Heart right ventricle (tissue), 16 donors: Measurements from ENCODE around the gene ZNF772. TPM values are rescaled to one million over a fixed set of nuclear protein-coding genes. Genes with fewer than 3 reads are reported as not detected.

Experiments used
- ATAC-seq, 8 donors: fragments of 200-7000 bp; cut with Tn5 transposase; one replicate each; pipeline ENCODE4 v1.9.1; 2020; ENCODE audit warnings: mild to moderate bottlenecking in 8 of 8, moderate library complexity in 8 of 8, moderate number of reproducible peaks in 1 of 8
- DNase-seq, 2 donors: peaks; one replicate each; pipeline ENCODE4 v3.0.0-alpha.2; 2020
- H3K27ac ChIP-seq, 10 donors: fragments of 200-600 bp; sonication (generic) in 2 of 10; one replicate each; pipeline versions ENCODE4 v1.5.0 to v1.8.0; 2020 to 2022; ENCODE audit warnings: mild to moderate bottlenecking in 3 of 10
- H3K27me3 ChIP-seq, 7 donors: fragments of 200-600 bp; one replicate each; pipeline ENCODE4 v1.8.0; 2021 to 2022; ENCODE audit warnings: mild to moderate bottlenecking in 2 of 7
- H3K36me3 ChIP-seq, 9 donors: fragments of 200-600 bp; sonication (generic) in 1 of 9; one replicate each; pipeline versions ENCODE4 v1.5.0 to v1.8.0; 2020 to 2022; ENCODE audit warnings: mild to moderate bottlenecking in 2 of 9
- H3K4me1 ChIP-seq, 9 donors: fragments of 200-600 bp; sonication (generic) in 1 of 9; one replicate each; pipeline versions ENCODE4 v1.5.0 to v1.8.0; 2020 to 2022; ENCODE audit warnings: mild to moderate bottlenecking in 4 of 9
- H3K4me3 ChIP-seq, 10 donors: fragments of 200-600 bp; sonication (generic) in 2 of 10; one replicate each; pipeline versions ENCODE4 v1.5.0 to v1.8.0; 2020 to 2022; ENCODE audit warnings: mild to moderate bottlenecking in 7 of 10, moderate library complexity in 2 of 10
- H3K9me3 ChIP-seq, 11 donors: fragments of 200-600 bp in 10 of 11; sonication (generic) in 2 of 11; one replicate each; pipeline versions ENCODE4 v1.5.0 to v1.8.0; 2013 to 2022; ENCODE audit warnings: mild to moderate bottlenecking in 2 of 11, control low read depth in 1 of 11, moderate library complexity in 1 of 11
- CTCF ChIP-seq, 9 donors: fragments of 200-600 bp; sonication (generic) in 2 of 9; IDR thresholded peaks; one replicate each; pipeline versions ENCODE4 v1.5.0 to v1.8.0; 2021 to 2022; ENCODE audit warnings: antibody characterized with exemption in 9 of 9, mild to moderate bottlenecking in 5 of 9, moderate library complexity in 1 of 9
- WGBS, 2 donors: extraction: QIAGEN DNeasy Blood & Tissue Kit; methylation state at CpG; one replicate each; pipeline ENCODE4 v1.1.7; 2013; ENCODE audit warnings: inconsistent platforms in 1 of 2; 5-methylcytosine and 5-hydroxymethylcytosine counted together
- intact Hi-C, 10 donors: fragments of 100-400 bp; cut with DNase I; formaldehyde crosslinking; loops; one replicate each; pipeline versions ENCODE4 v1.11.1 to v1.14.2; 2022
- polyA plus RNA-seq, 2 donors: library from polyadenylated mRNA; stranded (reverse); fragments of 200-250 nt; gene quantifications; one replicate each; pipeline ENCODE4 v1.2.3, GENCODE V29; 2013
- total RNA-seq, 10 donors: library from RNA; stranded (reverse); fragmentation: NEBNext Ultra II Directional in 3 of 10; extraction: Animal tissue kit (Norgen Biotek cat#: 25700) in 3 of 10; gene quantifications; one replicate each; pipeline versions ENCODE4 v1.2.1 to v1.2.4, GENCODE V29; 2021 to 2023
- donor health status: Arrhythmogenic right ventricular cardiomyopathy.
- donor health status: ischemic (EF 13 %, LVEDD 7.1; RV severe dilation, severe dysfunction).
- donor health status: healthy with polysubstance abuse.
- donor health status: DM: no; HTN: yes; CAD: no.
- donor health status: DM: no; HTN: no; CAD: no.
- donor health status: ischemic (EF 25% LVEDD 6.9; RV normal size, moderate dysfunction).
- donor health status: ischemic (EF 25% LVEDD 5.7; RV mildly dilated, moderate dysfunction).
- donor health status: healthy.
- donor health status: DM: yes; HTN: yes; CAD: no.
- donor health status: Ischemic cardiomyopathy.
- donor health status: ischemic (EF 35%, LVEDD 5.7; RV mildly dilated, moderate dysfunction).
- donor health status: nonischemic (EF 11% LVEDD 7.7; RV severe dilation, severe dysfunction).
- donor health status: DM: yes; HTN: yes; CAD: no.
- donor health status: PGD.
- donor health status: ischemic (EF 29% LVEDD 5.4; RV normal size, mild dysfunction).
- donor health status: nonischemic (EF 23%, LVEDD 6.1; RV moderate dilation, normal function).

The ZNF772 gene
- total and polyA plus RNA-seq, 12 donors = 2.4 to 27.4 (median 22.9) TPM

DNA sequence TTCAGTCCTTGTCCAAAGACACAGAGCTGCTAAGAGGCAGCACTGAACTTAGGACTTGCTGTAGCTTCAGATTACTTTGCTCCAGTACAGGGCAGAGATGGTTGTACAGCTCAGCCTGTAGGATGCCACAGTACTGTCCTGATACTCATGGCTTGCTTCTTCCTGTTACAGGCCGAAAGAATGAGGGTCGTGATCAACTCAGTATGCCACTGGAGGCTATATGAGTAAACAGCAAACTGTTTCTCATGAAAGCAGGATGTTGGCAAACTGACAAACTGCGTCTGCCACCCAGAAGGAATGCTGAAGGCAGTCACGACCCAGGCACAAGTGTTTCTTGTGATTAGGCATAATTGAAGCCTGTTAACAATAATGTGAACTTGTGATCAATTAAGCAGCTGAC, 39.4 kb downstream of the ZNF772 start:
- WGBS, 2 donors = 57 to 70% methylated on average over 4 of the region's 4 CpGs
- Histone ChIP-seq H3K9me3 (peaks cover 0 to 43% (median 0%) of the 10 kb centered on the region in 11 donors), H3K27ac (no peak overlapping the region), H3K36me3 (peaks cover 0 to 22% (median 0%) of the 10 kb centered on the region in 9 donors), H3K4me3 (no peak overlapping the region), H3K4me1 (peaks cover 8 to 26% (median 16%) of the 10 kb centered on the region in 9 donors), H3K27me3 (no peaks in the 10 kb centered on the region)
- ATAC-seq (no peak), DNase-seq (no peak)
- intact Hi-C loops = loop anchor here in 1 of 10 donors (5.0 kb wide), 1 partner anchor 64 kb away; no protein-coding TSS in a partner anchor
- TF ChIP-seq CTCF (IDR thresholded peaks at IDR 0.05) = no peak

GRCh38 chr19:57436417-57436816, 40.9 kb downstream of the ZNF772 start:
- no peaks in the 10 kb centered on the region for H3K27me3 ChIP-seq
- intact Hi-C loops = loop anchor here in 1 of 10 donors (5.0 kb wide), 1 partner anchor 66 kb away; no protein-coding TSS in a partner anchor
- WGBS, 2 donors = 75 to 89% methylated on average over 1 of the region's 1 CpG
- peaks cover 0 to 28% (median 0%) of the 10 kb centered on the region in 11 donors for H3K9me3 ChIP-seq
- H3K4me1 ChIP-seq = peaks cover 8 to 23% (median 16%) of the 10 kb centered on the region in 9 donors
- DNase-seq = no peak
- ATAC-seq = no peak
- TF ChIP-seq CTCF (IDR thresholded peaks at IDR 0.05) = no peak
- H3K4me3 ChIP-seq = peak overlapping the region in 6 of 10 donors; percentile 80 to 96 (median 88)
- H3K27ac ChIP-seq = no peak overlapping the region
- peaks cover 0 to 15% (median 0%) of the 10 kb centered on the region in 9 donors for H3K36me3 ChIP-seq

- peak; percentile 95 to 99 for DNase-seq
- Histone ChIP-seq H3K27ac (peak within 1 kb of the TSS in 8 of 10 donors; percentile 19 to 79 (median 58)), H3K4me3 (peak within 1 kb of the TSS; percentile 80 to 96 (median 88)), H3K36me3 (peaks cover 0 to 19% (median 0%) of the 10 kb centered on the region in 9 donors), H3K9me3 (peaks cover 0 to 17% (median 0%) of the 10 kb centered on the region in 11 donors), H3K27me3 (no peaks in the 10 kb centered on the region), H3K4me1 (peaks cover 8 to 23% (median 16%) of the 10 kb centered on the region in 9 donors)
- intact Hi-C loops = loop anchor here in 1 of 10 donors (5.0 kb wide), 1 partner anchor 67 kb away; no protein-coding TSS in a partner anchor
- TF ChIP-seq CTCF (IDR thresholded peaks at IDR 0.05) = no peak
- 0% methylated on average over 61 of the region's 61 CpGs for WGBS, 2 donors
- peak; percentile 98 to 100 (median 100) for ATAC-seq
These were observed 42.0 kb downstream of the ZNF772 start, which contains the start of gene ZNF749 for GRCh38 chr19:57435062-57435978. ZNF749 (plus strand) TSS chr19:57435325; CDS start chr19:57435579, 254 bp downstream.

GRCh38 chr19:57434386-57435061, 42.8 kb downstream of the ZNF772 start:
- Histone ChIP-seq H3K4me3 (peak overlapping the region; percentile 80 to 96 (median 88)), H3K27ac (peak overlapping the region in 4 of 10 donors; percentile 19 to 79 (median 59)), H3K27me3 (no peaks in the 10 kb centered on the region), H3K4me1 (peaks cover 8 to 23% (median 16%) of the 10 kb centered on the region in 9 donors), H3K9me3 (peaks cover 0 to 9% (median 0%) of the 10 kb centered on the region in 11 donors), H3K36me3 (peaks cover 0 to 27% (median 0%) of the 10 kb centered on the region in 9 donors)
- DNase-seq (no peak), ATAC-seq (peak in 3 of 8 donors; percentile 22 to 26 (median 24))
- 29 to 36% methylated on average over 15 of the region's 15 CpGs for WGBS, 2 donors
- intact Hi-C loops = loop anchor here in 1 of 10 donors (5.0 kb wide), 1 partner anchor 68 kb away; no protein-coding TSS in a partner anchor
- TF ChIP-seq CTCF (IDR thresholded peaks at IDR 0.05) = no peak
